Fibroblast of lung (primary cell): ENCODE data around the gene SPAG5. TPM values are rescaled to one million over a fixed set of nuclear protein-coding genes. Genes with fewer than 3 reads are reported as not detected.

Source experiments
- DNase-seq, 2 donors: peaks; one replicate each; pipeline versions ENCODE4 v3.0.0 to v3.0.0-alpha.2; 2010; ENCODE audit warnings: low read depth in 2 of 2
- H2AFZ ChIP-seq: 2 replicates; pipeline ENCODE4 v1.5.1; 2012; ENCODE audit warnings: low read length, control low read depth, inconsistent platforms
- H3K27ac ChIP-seq: 2 replicates; pipeline ENCODE4 v1.5.1; 2011; ENCODE audit warnings: low read length, control low read depth; ENCODE audit not compliant: insufficient read depth
- H3K27me3 ChIP-seq: 2 replicates; pipeline ENCODE4 v1.5.1; 2011; ENCODE audit warnings: mild to moderate bottlenecking, low read length; ENCODE audit not compliant: control insufficient read depth, insufficient read depth
- H3K36me3 ChIP-seq: 2 replicates; pipeline ENCODE4 v1.5.1; 2011; ENCODE audit warnings: low read length; ENCODE audit not compliant: control insufficient read depth, insufficient read depth
- H3K4me1 ChIP-seq: 2 replicates; pipeline ENCODE4 v1.5.1; 2011; ENCODE audit warnings: low read length; ENCODE audit not compliant: control insufficient read depth, insufficient read depth; ENCODE audit errors: extremely low read depth
- H3K4me2 ChIP-seq: 2 replicates; pipeline ENCODE4 v1.5.1; 2011; ENCODE audit warnings: low read length, control low read depth; ENCODE audit not compliant: insufficient read depth; ENCODE audit errors: extremely low read depth
- H3K4me3 ChIP-seq, 4 experiments: fragments of 200-600 bp in 1 of 4; sonication (generic) in 1 of 4; replicated peaks in 1 of 4; 2 replicates each; pipeline ENCODE4 v1.5.1; 2011 to 2016; ENCODE audit warnings: low read length in 4 of 4, low read depth in 3 of 4, mild to moderate bottlenecking in 3 of 4, control low read depth in 2 of 4, inconsistent platforms in 1 of 4, mixed read lengths in 1 of 4; ENCODE audit not compliant: insufficient read depth in 1 of 4; ENCODE audit errors: control extremely low read depth in 1 of 4
- H3K79me2 ChIP-seq: 2 replicates; pipeline ENCODE4 v1.5.1; 2012; ENCODE audit warnings: mild to moderate bottlenecking, low read length, inconsistent platforms; ENCODE audit not compliant: control insufficient read depth, insufficient read depth
- H3K9ac ChIP-seq: 2 replicates; pipeline ENCODE4 v1.5.1; 2011; ENCODE audit warnings: mild to moderate bottlenecking, low read length, control low read depth; ENCODE audit not compliant: insufficient read depth
- H3K9me3 ChIP-seq: 2 replicates; pipeline ENCODE4 v1.5.1; 2012; ENCODE audit warnings: low read depth, low read length; ENCODE audit not compliant: control insufficient read depth, insufficient read depth
- H4K20me1 ChIP-seq: 2 replicates; pipeline ENCODE4 v1.5.1; 2011; ENCODE audit warnings: low read length; ENCODE audit not compliant: control insufficient read depth, insufficient read depth; ENCODE audit errors: extremely low read depth
- CTCF ChIP-seq, 2 donors: IDR thresholded peaks in 1 of 2; conservative IDR thresholded peaks in 1 of 2; 1 replicate in 1 of 2; 2 replicates in 1 of 2; pipeline ENCODE4 v1.5.1; 2011 to 2012; ENCODE audit warnings: low read length in 2 of 2, control low read depth in 1 of 2, inconsistent platforms in 1 of 2, low read depth in 1 of 2, mild to moderate bottlenecking in 1 of 2
- EZH2 ChIP-seq: IDR thresholded peaks from 2 replicates; pipeline ENCODE4 v1.5.1; 2012; ENCODE audit warnings: low read length, control low read depth, mild to moderate bottlenecking; ENCODE audit errors: missing control alignments
- polyA plus RNA-seq, 2 donors: library from polyadenylated mRNA; depleted of rRNA in 1 of 2; stranded (reverse) in 1 of 2; unstranded in 1 of 2; fragments of >200 nt; gene quantifications; 2 replicates each; pipeline ENCODE4 v1.2.1, GENCODE V29; 2011 to 2012; ENCODE audit warnings: missing spikeins in 1 of 2
- total RNA-seq: library from RNA; depleted of rRNA; stranded (reverse); fragments of >200 nt; gene quantifications from 2 replicates; pipeline ENCODE4 v1.2.1, GENCODE V29; 2014

SPAG5 gene
- total and polyA plus RNA-seq, 2 donors (not counting 1 experiment from before 2014, with no cell fraction given) = 12.0 to 13.7 TPM

- Histone ChIP-seq H3K36me3 (no peaks in the 10 kb centered on the region), H3K4me1 (no peaks in the 10 kb centered on the region), H3K9ac (no peak overlapping the region), H3K79me2 (no peaks in the 10 kb centered on the region), H3K9me3 (no peaks in the 10 kb centered on the region), H3K4me3 (no peak overlapping the region), H4K20me1 (no peaks in the 10 kb centered on the region), H3K27me3 (peaks cover 15% of the 10 kb centered on the region), H3K27ac (no peak overlapping the region), H3K4me2 (no peak overlapping the region), H2AFZ (no peak overlapping the region)
- TF ChIP-seq EZH2 (no peak), CTCF (conservative IDR thresholded peaks at IDR 0.05 in 1 of 2, IDR thresholded peaks at IDR 0.05 in 1 of 2; ENCODE audit: low read depth in 1 of 2, low read length in 2 of 2) (no peak)
- DNase-seq = no peak
Measured at GRCh38 chr17:28532050-28532960, 66.5 kb downstream of the SPAG5 start.

- Histone ChIP-seq H3K79me2 (no peaks in the 10 kb centered on the region), H3K27ac (no peak overlapping the region), H2AFZ (no peak overlapping the region), H3K9me3 (no peaks in the 10 kb centered on the region), H3K27me3 (peaks cover 6% of the 10 kb centered on the region), H3K4me2 (no peak overlapping the region), H3K36me3 (no peaks in the 10 kb centered on the region), H3K4me1 (no peaks in the 10 kb centered on the region), H3K4me3 (no peak overlapping the region), H4K20me1 (no peaks in the 10 kb centered on the region), H3K9ac (no peak overlapping the region)
- TF ChIP-seq CTCF (conservative IDR thresholded peaks at IDR 0.05 in 1 of 2, IDR thresholded peaks at IDR 0.05 in 1 of 2; ENCODE audit: low read depth in 1 of 2, low read length in 2 of 2) = no peak
- TF ChIP-seq EZH2 = no peak
- DNase-seq = no peak
Measured at GRCh38 chr17:28530926-28531325, 67.9 kb downstream of the SPAG5 start.

GRCh38 chr17:28530250-28530649 is 68.6 kb downstream of the SPAG5 start:
- Histone ChIP-seq H3K79me2 (no peaks in the 10 kb centered on the region), H3K4me2 (no peak overlapping the region), H3K9ac (no peak overlapping the region), H3K27me3 (peaks cover 4% of the 10 kb centered on the region), H3K4me3 (no peak overlapping the region), H3K9me3 (no peaks in the 10 kb centered on the region), H4K20me1 (no peaks in the 10 kb centered on the region), H2AFZ (no peak overlapping the region), H3K36me3 (no peaks in the 10 kb centered on the region), H3K27ac (no peak overlapping the region), H3K4me1 (no peaks in the 10 kb centered on the region)
- no peak for DNase-seq
- TF ChIP-seq EZH2 = no peak
